HT-29 (cell line): ENCODE results near the gene ZNF862. TPM values are rescaled to one million over a fixed set of nuclear protein-coding genes. Genes with fewer than 3 reads are reported as not detected.

Experiments used
- DNase-seq: peaks from one replicate; pipeline ENCODE4 v3.0.0-alpha.2; 2015; ENCODE audit warnings: low spot score
- total RNA-seq: library from RNA; depleted of rRNA; stranded (reverse); fragments of >200 nt; shearing (Covaris generic); gene quantifications from 2 replicates; pipeline ENCODE4 v1.2.3, GENCODE V29; 2014

Gene ZNF862
- total RNA-seq, 1 experiment from 2014 or later = 11.7 TPM

GRCh38 chr7:149811221-149811620 is 27.0 kb upstream of the ZNF862 start:
- DNase-seq = no peak

- DNase-seq = no peak
Measured at GRCh38 chr7:149811831-149812490, 26.2 kb upstream of the ZNF862 start.

GRCh38 chr7:149813254-149814035 is 24.7 kb upstream of the ZNF862 start:
- DNase-seq = no peak

- no peak for DNase-seq
Measured at GRCh38 chr7:149814494-149814893, 23.7 kb upstream of the ZNF862 start.

- DNase-seq = no peak
Measured at GRCh38 chr7:149815121-149815520, 23.1 kb upstream of the ZNF862 start.

- DNase-seq = no peak
Measured at GRCh38 chr7:149815661-149816266, 22.4 kb upstream of the ZNF862 start.

GRCh38 chr7:149816267-149816751 is 21.9 kb upstream of the ZNF862 start:
- no peak for DNase-seq

- DNase-seq = no peak
Measured at GRCh38 chr7:149816794-149817193, 21.4 kb upstream of the ZNF862 start.

- no peak for DNase-seq
Measured at GRCh38 chr7:149817301-149817771, 20.8 kb upstream of the ZNF862 start.

- no peak for DNase-seq
Measured at GRCh38 chr7:149817836-149818535, 20.2 kb upstream of the ZNF862 start.

- DNase-seq = no peak
Measured at GRCh38 chr7:149818536-149818840, 19.7 kb upstream of the ZNF862 start.

- no peak for DNase-seq
Measured at GRCh38 chr7:149819141-149819960, 18.8 kb upstream of the ZNF862 start.

GRCh38 chr7:149819961-149820340 is 18.2 kb upstream of the ZNF862 start:
- no peak for DNase-seq

- DNase-seq = no peak
Measured at GRCh38 chr7:149820622-149821190, 17.5 kb upstream of the ZNF862 start.

GRCh38 chr7:149821191-149822148 is 16.7 kb upstream of the ZNF862 start:
- no peak for DNase-seq

- no peak for DNase-seq
Measured at GRCh38 chr7:149822353-149822943, 15.7 kb upstream of the ZNF862 start.

- no peak for DNase-seq
Measured at GRCh38 chr7:149823191-149823630, 15.0 kb upstream of the ZNF862 start.

GRCh38 chr7:149823631-149824199 is 14.5 kb upstream of the ZNF862 start:
- DNase-seq = no peak

GRCh38 chr7:149824301-149824741 is 13.9 kb upstream of the ZNF862 start:
- no peak for DNase-seq
